Stomach (tissue), 9 donors: Measurements from ENCODE around the gene TMEM187. TPM values are rescaled to one million over a fixed set of nuclear protein-coding genes. Genes with fewer than 3 reads are reported as not detected.
"Not testable (repeated sequence)": the region's sequence is repeated elsewhere in the genome, so short reads cannot be mapped to it uniquely, and the experiment has no call there.

Experiments used
- DNase-seq, 2 donors: peaks; one replicate each; pipeline versions ENCODE4 v3.0.0 to v3.0.0-alpha.2; 2013 to 2019
- H3K27ac ChIP-seq, 5 donors: fragments of 200-600 bp in 4 of 5; sonication (generic) in 4 of 5; one replicate each; pipeline ENCODE4 v1.5.1; 2013 to 2019; ENCODE audit warnings: mild to moderate bottlenecking in 1 of 5, moderate library complexity in 1 of 5
- H3K27me3 ChIP-seq, 3 donors: fragments of 200-600 bp; sonication (generic); one replicate each; pipeline ENCODE4 v1.5.1; 2017 to 2019; ENCODE audit warnings: mixed run types in 1 of 3
- H3K36me3 ChIP-seq, 4 donors: fragments of 200-600 bp; sonication (generic); 1 replicate in 3 of 4; 2 replicates in 1 of 4; pipeline ENCODE4 v1.5.1; 2016 to 2019
- H3K4me1 ChIP-seq, 4 donors: fragments of 200-600 bp; sonication (generic); one replicate each; pipeline ENCODE4 v1.5.1; 2016 to 2019
- H3K4me3 ChIP-seq, 4 donors: fragments of 200-600 bp; sonication (generic) in 3 of 4; one replicate each; pipeline ENCODE4 v1.5.1; 2016 to 2019; ENCODE audit warnings: mild to moderate bottlenecking in 1 of 4
- H3K9me3 ChIP-seq, 4 donors: fragments of 200-600 bp; sonication (generic); one replicate each; pipeline ENCODE4 v1.5.1; 2016 to 2019
- CTCF ChIP-seq, 7 experiments: fragments of 450-650 bp in 4 of 7; fragments of 200-600 bp in 3 of 7; sonication (generic) in 3 of 7; IDR thresholded peaks; one replicate each; pipeline ENCODE4 v1.5.1; 2016 to 2019; ENCODE audit warnings: antibody characterized with exemption in 7 of 7, control low read depth in 2 of 7, mild to moderate bottlenecking in 1 of 7
- EP300 ChIP-seq: sonication (generic); formaldehyde crosslinking; IDR thresholded peaks from one replicate; pipeline ENCODE4 v1.6.1; 2017; ENCODE audit warnings: antibody characterized with exemption
- POLR2A ChIP-seq, 4 donors: fragments of 450-650 bp; IDR thresholded peaks; one replicate each; pipeline ENCODE4 v1.6.1; 2016; ENCODE audit warnings: antibody characterized with exemption in 4 of 4, control low read depth in 2 of 4, mild to moderate bottlenecking in 1 of 4, moderate library complexity in 1 of 4
- POLR2AphosphoS5 ChIP-seq, 3 donors: sonication (generic); formaldehyde crosslinking; IDR thresholded peaks; one replicate each; pipeline ENCODE4 v1.6.1; 2016; ENCODE audit warnings: antibody characterized with exemption in 3 of 3
- WGBS, 5 donors: extraction: QIAGEN DNeasy Blood & Tissue Kit in 3 of 5; methylation state at CpG; one replicate each; pipeline versions ENCODE4 v1.1.5 to v1.1.7; 2013 to 2018; 5-methylcytosine and 5-hydroxymethylcytosine counted together
- intact Hi-C: fragments of 100-400 bp; cut with DNase I; formaldehyde crosslinking; loops from one replicate; pipeline ENCODE4 v1.15.1; 2023; ENCODE audit warnings: low total_unique reads
- polyA plus RNA-seq, 3 donors: library from polyadenylated mRNA; stranded (reverse); fragments of 200-250 nt; gene quantifications; one replicate each; pipeline ENCODE4 v1.2.3, GENCODE V29; 2013
- total RNA-seq, 5 donors: library from RNA; depleted of rRNA; stranded (reverse); fragments of >200 nt; gene quantifications; one replicate each; pipeline versions ENCODE4 v1.1.0 to v1.2.3, GENCODE V29; 2014 to 2016
- donor health status: healthy with polysubstance abuse.
- donor health status: Bipolar disorder and iron deficiency.
- donor health status: healthy.

The TMEM187 gene
- total and polyA plus RNA-seq, 8 donors: 0.89 to 16.2 (median 4.6) TPM; not detected in 1

GRCh38 chrX:153993079-153993478, 20.5 kb downstream of the TMEM187 start:
- Histone ChIP-seq H3K4me1 (no peaks in the 10 kb centered on the region), H3K4me3 (no peak overlapping the region), H3K36me3 (no peaks in the 10 kb centered on the region), H3K27ac (no peak overlapping the region), H3K9me3 (no peaks in the 10 kb centered on the region), H3K27me3 (peaks cover 0 to 17% (median 0%) of the 10 kb centered on the region in 3 donors)
- intact Hi-C loops: no loop called here
- DNase-seq: no peak
- 82 to 89% (median 86%) methylated on average over 9 to 12 of the region's 12 CpGs for WGBS, 5 donors
- TF ChIP-seq POLR2AphosphoS5 (IDR thresholded peaks at IDR 0.05) (no peak), EP300 (no peak), CTCF (IDR thresholded peaks at IDR 0.05) (no peak), POLR2A (IDR thresholded peaks at IDR 0.05) (no peak)

- TF ChIP-seq EP300 (no peak), POLR2A (IDR thresholded peaks at IDR 0.05) (no peak), CTCF (IDR thresholded peaks at IDR 0.05) (no peak), POLR2AphosphoS5 (IDR thresholded peaks at IDR 0.05) (no peak)
- Histone ChIP-seq H3K4me3 (no peak overlapping the region), H3K27me3 (peaks cover 0 to 17% (median 0%) of the 10 kb centered on the region in 3 donors), H3K36me3 (no peaks in the 10 kb centered on the region), H3K9me3 (no peaks in the 10 kb centered on the region), H3K4me1 (no peaks in the 10 kb centered on the region), H3K27ac (no peak overlapping the region)
- intact Hi-C loops: no loop called here
- no peak for DNase-seq
- 82 to 89% (median 86%) methylated on average over 10 of the region's 10 CpGs for WGBS, 5 donors
These were observed 21.4 kb downstream of the TMEM187 start for GRCh38 chrX:153993978-153994377.

- WGBS, 5 donors: 63 to 100% (median 77%) methylated on average over 1 to 5 of the region's 5 CpGs; no CpG with 5 or more reads in 1 of the 5 donors
- H3K27me3 ChIP-seq: peaks cover 0 to 17% (median 0%) of the 10 kb centered on the region in 3 donors
These were observed 21.8 kb downstream of the TMEM187 start for GRCh38 chrX:153994398-153994797.

GRCh38 chrX:153995504-153995903, 22.9 kb downstream of the TMEM187 start:
- Histone ChIP-seq H3K9me3 (no peaks in the 10 kb centered on the region), H3K4me1 (peaks cover 0 to 11% (median 0%) of the 10 kb centered on the region in 4 donors), H3K36me3 (no peaks in the 10 kb centered on the region), H3K27me3 (peaks cover 0 to 17% (median 0%) of the 10 kb centered on the region in 3 donors), H3K4me3 (no peak overlapping the region), H3K27ac (no peak overlapping the region)
- TF ChIP-seq POLR2AphosphoS5 (IDR thresholded peaks at IDR 0.05): no peak
- no peak for TF ChIP-seq EP300
- TF ChIP-seq CTCF (IDR thresholded peaks at IDR 0.05): no peak
- TF ChIP-seq POLR2A (IDR thresholded peaks at IDR 0.05): no peak
- WGBS, 5 donors: 95 to 97% (median 97%) methylated on average over 4 to 8 of the region's 8 CpGs
- DNase-seq: no peak
- intact Hi-C loops: no loop called here

More at GRCh38 chrX:153994398-153994797, 21.8 kb downstream of the TMEM187 start:
- H3K27ac ChIP-seq, H3K4me1 ChIP-seq, H3K4me3 ChIP-seq, H3K9me3 ChIP-seq, intact Hi-C loops, DNase-seq, H3K36me3 ChIP-seq: not testable (repeated sequence)

GRCh38 chrX:153999359-154000037, 26.9 kb downstream of the TMEM187 start:
- Histone ChIP-seq H3K27me3 (peaks cover 0 to 8% (median 0%) of the 10 kb centered on the region in 3 donors), H3K27ac (no peak overlapping the region), H3K4me1 (peaks cover 0 to 11% (median 0%) of the 10 kb centered on the region in 4 donors), H3K36me3 (no peaks in the 10 kb centered on the region), H3K4me3 (peak overlapping the region in 1 of 4 donors; percentile 18), H3K9me3 (no peaks in the 10 kb centered on the region)
- WGBS, 5 donors: 30 to 73% (median 42%) methylated on average over 18 to 19 of the region's 19 CpGs
- intact Hi-C loops: no loop called here
- DNase-seq: no peak
- TF ChIP-seq EP300 (no peak), POLR2AphosphoS5 (IDR thresholded peaks at IDR 0.05) (no peak), POLR2A (IDR thresholded peaks at IDR 0.05) (no peak), CTCF (IDR thresholded peaks at IDR 0.05) (no peak)
